Parathyroid adenoma (tissue), 2 donors: ENCODE results near the gene HAPLN3.

ENCODE experiments used
- H2AFZ ChIP-seq: fragments of 300-600 bp; sonication (generic); one replicate; pipeline ENCODE4 v1.7.0; 2017; ENCODE audit warnings: antibody characterized with exemption, mild to moderate bottlenecking
- H3K27ac ChIP-seq: fragments of 300-600 bp; sonication (generic); one replicate; pipeline ENCODE4 v1.7.0; 2017
- H3K27me3 ChIP-seq: fragments of 300-600 bp; sonication (generic); one replicate; pipeline ENCODE4 v1.7.0; 2017; ENCODE audit warnings: low read length; ENCODE audit not compliant: control insufficient read depth, insufficient read depth
- H3K36me3 ChIP-seq: fragments of 300-600 bp; sonication (generic); one replicate; pipeline ENCODE4 v1.7.0; 2017; ENCODE audit warnings: low read length; ENCODE audit not compliant: control insufficient read depth, insufficient read depth
- H3K4me1 ChIP-seq: fragments of 300-600 bp; sonication (generic); one replicate; pipeline ENCODE4 v1.7.0; 2017; ENCODE audit warnings: control low read depth
- H3K4me2 ChIP-seq: fragments of 300-600 bp; sonication (generic); one replicate; pipeline ENCODE4 v1.7.0; 2017; ENCODE audit warnings: low read length
- H3K4me3 ChIP-seq: fragments of 300-600 bp; sonication (generic); one replicate; pipeline ENCODE4 v1.7.0; 2017; ENCODE audit warnings: low read depth, low read length
- H3K79me2 ChIP-seq: fragments of 300-600 bp; sonication (generic); one replicate; pipeline ENCODE4 v1.7.0; 2017; ENCODE audit warnings: control low read depth
- H3K9ac ChIP-seq: fragments of 300-600 bp; sonication (generic); one replicate; pipeline ENCODE4 v1.7.0; 2017; ENCODE audit warnings: mild to moderate bottlenecking
- H3K9me3 ChIP-seq: fragments of 300-600 bp; sonication (generic); one replicate; pipeline ENCODE4 v1.7.0; 2017; ENCODE audit warnings: low read length; ENCODE audit not compliant: control insufficient read depth
- TF ChIP-seq, protein P1 (sequence below): fragments of 300-600 bp; sonication (generic); IDR thresholded peaks from one replicate; pipeline ENCODE4 v1.7.0; 2017; ENCODE audit warnings: antibody characterized with exemption, mild to moderate bottlenecking
- donor health status: primary hyperparathyroidism.

The HAPLN3 gene

GRCh38 chr15:88833731-88834100, 61.6 kb downstream of the HAPLN3 start:
- H2AFZ ChIP-seq, result no peak overlapping the region
- H3K4me3 ChIP-seq, result no peak overlapping the region
- no peaks in the 10 kb centered on the region for H3K4me1 ChIP-seq
- H3K9me3 ChIP-seq, result no peaks in the 10 kb centered on the region
- H3K36me3 ChIP-seq, result no peaks in the 10 kb centered on the region
- H3K4me2 ChIP-seq, result no peak overlapping the region
- TF ChIP-seq, protein P1, sequence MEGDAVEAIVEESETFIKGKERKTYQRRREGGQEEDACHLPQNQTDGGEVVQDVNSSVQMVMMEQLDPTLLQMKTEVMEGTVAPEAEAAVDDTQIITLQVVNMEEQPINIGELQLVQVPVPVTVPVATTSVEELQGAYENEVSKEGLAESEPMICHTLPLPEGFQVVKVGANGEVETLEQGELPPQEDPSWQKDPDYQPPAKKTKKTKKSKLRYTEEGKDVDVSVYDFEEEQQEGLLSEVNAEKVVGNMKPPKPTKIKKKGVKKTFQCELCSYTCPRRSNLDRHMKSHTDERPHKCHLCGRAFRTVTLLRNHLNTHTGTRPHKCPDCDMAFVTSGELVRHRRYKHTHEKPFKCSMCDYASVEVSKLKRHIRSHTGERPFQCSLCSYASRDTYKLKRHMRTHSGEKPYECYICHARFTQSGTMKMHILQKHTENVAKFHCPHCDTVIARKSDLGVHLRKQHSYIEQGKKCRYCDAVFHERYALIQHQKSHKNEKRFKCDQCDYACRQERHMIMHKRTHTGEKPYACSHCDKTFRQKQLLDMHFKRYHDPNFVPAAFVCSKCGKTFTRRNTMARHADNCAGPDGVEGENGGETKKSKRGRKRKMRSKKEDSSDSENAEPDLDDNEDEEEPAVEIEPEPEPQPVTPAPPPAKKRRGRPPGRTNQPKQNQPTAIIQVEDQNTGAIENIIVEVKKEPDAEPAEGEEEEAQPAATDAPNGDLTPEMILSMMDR, result no peak
- H3K27ac ChIP-seq, result no peak overlapping the region
- no peak overlapping the region for H3K9ac ChIP-seq
- H3K79me2 ChIP-seq, result no peaks in the 10 kb centered on the region
- H3K27me3 ChIP-seq, result no peaks in the 10 kb centered on the region

DNA sequence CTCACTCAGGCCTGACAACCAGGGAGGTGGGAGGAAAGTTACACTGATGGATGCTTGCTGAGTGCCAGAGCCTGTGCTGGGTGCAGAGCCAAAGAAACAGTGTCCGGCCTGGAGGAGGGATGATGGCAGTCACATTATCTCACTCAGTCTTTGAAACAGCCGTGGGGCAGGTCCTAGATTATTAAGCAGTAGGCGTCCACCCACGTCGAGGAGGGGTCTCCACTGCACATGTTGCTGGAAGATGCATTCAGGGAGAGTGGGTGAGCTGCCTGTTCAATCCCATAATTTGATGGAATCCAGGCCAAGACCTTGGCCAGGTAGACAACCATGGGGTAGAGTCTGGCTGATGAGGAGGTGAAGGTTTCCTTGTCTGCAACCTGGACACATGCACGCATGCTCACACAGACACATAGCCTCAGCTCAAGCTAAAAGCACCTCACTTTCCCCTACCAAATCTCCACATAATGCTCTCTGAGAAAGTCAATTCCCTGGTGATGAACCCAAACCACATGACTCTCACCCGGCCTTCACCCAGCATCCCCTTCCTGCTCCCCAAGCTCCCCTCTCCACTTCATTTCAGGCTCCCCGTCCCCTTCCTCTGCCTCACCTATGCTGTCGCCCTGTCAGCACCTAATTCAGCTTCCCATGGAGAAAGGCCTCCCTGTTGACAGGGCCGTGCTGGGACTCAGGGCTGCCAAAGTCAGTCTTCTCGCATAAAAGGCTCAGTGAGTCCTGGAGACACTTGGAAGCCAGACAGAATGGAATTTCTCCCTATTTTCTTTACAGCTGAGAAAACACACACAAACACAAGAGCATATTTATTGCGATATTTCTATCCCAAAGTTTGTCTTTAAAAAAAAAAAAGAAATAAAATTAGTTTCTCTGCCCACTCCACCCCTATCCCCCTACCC, 62.3 kb downstream of the HAPLN3 start:
- TF ChIP-seq, protein P1, result no peak
- Histone ChIP-seq H3K4me2 (no peak overlapping the region), H3K9ac (no peak overlapping the region), H3K4me1 (no peaks in the 10 kb centered on the region), H3K79me2 (no peaks in the 10 kb centered on the region), H2AFZ (no peak overlapping the region), H3K9me3 (no peaks in the 10 kb centered on the region), H3K27me3 (no peaks in the 10 kb centered on the region), H3K36me3 (no peaks in the 10 kb centered on the region), H3K27ac (no peak overlapping the region), H3K4me3 (no peak overlapping the region)

- H3K4me3 ChIP-seq, result no peak overlapping the region
- H3K4me2 ChIP-seq, result no peak overlapping the region
- no peaks in the 10 kb centered on the region for H3K9me3 ChIP-seq
- no peaks in the 10 kb centered on the region for H3K79me2 ChIP-seq
- no peak overlapping the region for H2AFZ ChIP-seq
- no peaks in the 10 kb centered on the region for H3K36me3 ChIP-seq
- no peaks in the 10 kb centered on the region for H3K4me1 ChIP-seq
- no peaks in the 10 kb centered on the region for H3K27me3 ChIP-seq
- no peak overlapping the region for H3K9ac ChIP-seq
- H3K27ac ChIP-seq, result no peak overlapping the region
- TF ChIP-seq, protein P1, result no peak
These were observed 65.3 kb downstream of the HAPLN3 start for GRCh38 chr15:88830016-88830415.

GRCh38 chr15:88828791-88829190, 66.6 kb downstream of the HAPLN3 start:
- H2AFZ ChIP-seq, result no peak overlapping the region
- no peaks in the 10 kb centered on the region for H3K27me3 ChIP-seq
- no peaks in the 10 kb centered on the region for H3K36me3 ChIP-seq
- no peaks in the 10 kb centered on the region for H3K4me1 ChIP-seq
- no peak overlapping the region for H3K27ac ChIP-seq
- no peaks in the 10 kb centered on the region for H3K79me2 ChIP-seq
- no peak overlapping the region for H3K4me2 ChIP-seq
- TF ChIP-seq, protein P1, result no peak
- no peak overlapping the region for H3K4me3 ChIP-seq
- no peak overlapping the region for H3K9ac ChIP-seq
- no peaks in the 10 kb centered on the region for H3K9me3 ChIP-seq
